HG03097 (cell line): ENCODE measurements around the gene C5AR2.
"Not testable (repeated sequence)": the region's sequence is repeated elsewhere in the genome, so short reads cannot be mapped to it uniquely, and the experiment has no call there.

ENCODE experiments used
- ATAC-seq: cut with Tn5 transposase; IDR thresholded peaks from one replicate; pipeline ENCODE4 v1.9.1; 2021; ENCODE audit not compliant: unreplicated experiment, low FRiP score

The C5AR2 gene

DNA sequence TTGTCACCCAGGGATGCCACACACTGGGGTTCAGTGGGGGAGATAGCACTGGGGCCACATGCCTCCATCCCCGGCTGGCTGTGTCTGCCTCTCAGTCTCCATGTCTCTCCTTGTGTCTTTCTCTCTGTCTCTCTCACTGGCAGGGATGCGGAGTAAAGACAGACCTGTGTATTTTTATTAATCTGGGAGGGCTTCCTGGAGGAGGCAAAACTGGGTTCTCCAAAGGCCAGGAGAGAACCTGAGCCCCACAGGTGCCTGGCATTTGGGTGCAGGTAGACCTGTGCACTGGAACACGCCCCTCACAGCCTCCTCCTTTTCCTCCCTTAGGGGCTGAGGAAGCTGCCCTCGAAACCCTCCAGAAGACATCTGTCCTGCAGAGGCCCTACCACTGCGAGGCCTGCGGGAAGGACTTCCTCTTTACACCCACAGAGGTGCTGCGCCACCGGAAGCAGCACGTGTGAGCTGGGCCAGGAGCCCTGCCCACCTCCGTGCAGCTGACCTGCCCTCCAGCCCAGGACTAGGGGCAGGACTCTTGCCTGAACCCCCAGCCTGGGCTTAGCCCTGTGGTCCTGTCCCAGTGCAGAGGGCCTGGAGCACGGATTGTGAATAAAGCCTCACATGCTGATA is 49.8 kb downstream of the C5AR2 start:
- ATAC-seq, result no peak

DNA sequence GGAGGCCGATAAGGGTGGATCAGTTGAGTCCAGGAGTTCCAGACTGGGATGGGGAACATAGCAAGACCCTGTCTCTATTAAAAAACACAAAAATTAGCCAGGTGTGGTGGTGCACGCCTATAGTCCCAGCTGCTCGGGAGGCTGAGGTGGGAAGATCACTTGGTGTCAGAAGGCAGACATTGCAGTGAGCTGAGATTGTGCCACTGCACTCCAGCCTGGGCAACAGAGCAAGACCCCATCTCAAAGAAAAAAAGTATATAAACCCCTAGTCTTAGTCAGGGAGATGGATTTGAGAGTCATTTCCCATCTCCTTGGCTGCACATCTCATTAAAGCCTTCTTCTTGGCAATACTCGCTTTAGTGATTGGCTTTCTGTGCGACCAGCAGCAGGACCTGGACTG is 51.9 kb downstream of the C5AR2 start:
- not testable (repeated sequence) for ATAC-seq

DNA sequence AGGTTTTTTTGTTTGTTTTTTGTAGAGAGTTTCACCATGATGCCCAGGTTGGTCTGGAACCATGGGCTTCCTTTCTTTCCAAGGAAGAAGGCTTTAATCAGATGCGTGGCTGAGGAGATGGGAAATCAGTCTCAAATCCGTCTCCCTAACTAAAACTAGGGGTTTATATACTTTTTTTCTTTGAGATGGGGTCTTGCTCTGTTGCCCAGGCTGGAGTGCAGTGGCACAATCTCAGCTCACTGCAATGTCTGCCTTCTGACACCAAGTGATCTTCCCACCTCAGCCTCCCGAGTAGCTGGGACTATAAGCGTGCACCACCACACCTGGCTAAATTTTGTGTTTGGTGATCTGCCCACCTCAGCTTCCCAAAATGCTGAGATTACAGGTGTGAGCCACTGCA is 52.6 kb downstream of the C5AR2 start:
- ATAC-seq, result not testable (repeated sequence)

DNA sequence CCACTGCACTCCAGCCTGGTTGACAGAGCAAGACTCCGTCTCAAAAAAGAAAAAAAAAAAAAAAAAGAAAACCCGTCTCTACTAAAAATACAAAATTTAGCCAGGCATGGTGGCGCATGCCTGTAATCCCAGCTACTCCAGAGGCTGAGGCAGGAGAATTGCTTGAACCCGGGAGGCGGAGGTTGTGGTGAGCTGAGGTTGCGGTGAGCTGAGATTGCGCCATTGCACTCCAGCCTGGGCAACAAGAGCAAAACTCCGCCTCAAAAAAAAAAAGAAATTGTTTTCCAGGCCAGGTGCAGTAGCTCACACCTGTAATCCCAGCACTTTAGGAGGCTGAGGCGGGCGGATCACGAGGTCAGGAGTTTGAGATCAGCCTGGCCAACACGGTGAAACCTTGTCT is 54.6 kb downstream of the C5AR2 start:
- not testable (repeated sequence) for ATAC-seq

DNA sequence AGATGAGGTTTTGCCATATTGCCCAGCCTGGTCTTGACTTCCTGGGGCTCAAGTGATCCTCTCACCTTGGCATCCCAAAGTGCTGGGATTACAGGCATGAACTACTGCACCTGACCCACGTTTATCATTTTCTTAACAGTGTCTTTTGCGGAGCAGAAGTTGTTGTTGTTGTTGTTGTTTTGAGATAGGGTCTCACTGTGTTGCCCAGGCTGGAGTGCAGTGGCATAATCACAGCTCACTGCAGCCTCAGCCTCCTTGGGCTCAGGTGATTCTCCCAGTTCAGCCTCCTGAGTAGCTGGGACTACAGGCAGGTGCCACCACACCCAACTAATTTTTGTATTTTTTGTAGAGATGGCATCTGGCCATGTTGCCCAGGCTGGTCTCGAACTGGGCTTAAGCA is 55.6 kb downstream of the C5AR2 start:
- ATAC-seq, result not testable (repeated sequence)

DNA sequence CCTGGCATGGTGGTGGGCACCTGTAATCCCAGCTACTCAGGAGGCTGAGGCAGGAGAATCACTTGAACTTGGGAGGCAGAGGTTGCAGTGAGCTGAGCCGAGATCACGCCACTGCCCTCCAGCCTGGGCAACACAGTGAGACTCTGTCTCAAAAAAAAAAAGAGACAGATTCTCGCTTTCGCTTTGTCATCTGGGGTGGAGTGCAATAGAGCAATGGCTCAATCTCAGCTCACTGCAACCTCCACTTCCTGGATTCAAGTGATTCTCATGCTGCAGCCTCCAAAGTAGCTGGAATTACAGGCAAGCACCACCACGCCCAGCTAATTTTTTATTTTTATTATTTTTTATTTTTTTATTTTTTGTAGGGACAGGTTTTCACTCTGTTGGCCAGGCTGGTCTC is 56.7 kb downstream of the C5AR2 start:
- ATAC-seq, result not testable (repeated sequence)

DNA sequence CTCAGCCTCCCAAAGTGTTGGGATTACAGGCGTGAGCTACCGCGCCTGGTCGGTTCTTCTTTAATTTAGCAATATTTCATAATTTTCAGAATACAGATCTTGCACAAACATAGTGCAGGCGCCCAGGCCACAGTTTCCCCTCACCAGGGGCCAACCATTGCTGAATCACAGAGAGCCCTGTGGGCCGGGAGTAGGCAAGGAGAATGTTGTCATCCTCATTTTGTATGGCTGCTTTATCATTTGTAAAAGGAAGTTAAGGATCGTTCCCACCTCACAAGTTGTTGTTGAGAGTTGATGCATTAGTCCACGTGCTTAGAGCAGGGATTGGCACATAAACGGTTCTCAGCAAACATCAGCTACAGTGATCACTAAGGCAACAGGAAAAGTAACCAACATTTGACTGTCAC is 57.2 kb downstream of the C5AR2 start:
- no peak for ATAC-seq

DNA sequence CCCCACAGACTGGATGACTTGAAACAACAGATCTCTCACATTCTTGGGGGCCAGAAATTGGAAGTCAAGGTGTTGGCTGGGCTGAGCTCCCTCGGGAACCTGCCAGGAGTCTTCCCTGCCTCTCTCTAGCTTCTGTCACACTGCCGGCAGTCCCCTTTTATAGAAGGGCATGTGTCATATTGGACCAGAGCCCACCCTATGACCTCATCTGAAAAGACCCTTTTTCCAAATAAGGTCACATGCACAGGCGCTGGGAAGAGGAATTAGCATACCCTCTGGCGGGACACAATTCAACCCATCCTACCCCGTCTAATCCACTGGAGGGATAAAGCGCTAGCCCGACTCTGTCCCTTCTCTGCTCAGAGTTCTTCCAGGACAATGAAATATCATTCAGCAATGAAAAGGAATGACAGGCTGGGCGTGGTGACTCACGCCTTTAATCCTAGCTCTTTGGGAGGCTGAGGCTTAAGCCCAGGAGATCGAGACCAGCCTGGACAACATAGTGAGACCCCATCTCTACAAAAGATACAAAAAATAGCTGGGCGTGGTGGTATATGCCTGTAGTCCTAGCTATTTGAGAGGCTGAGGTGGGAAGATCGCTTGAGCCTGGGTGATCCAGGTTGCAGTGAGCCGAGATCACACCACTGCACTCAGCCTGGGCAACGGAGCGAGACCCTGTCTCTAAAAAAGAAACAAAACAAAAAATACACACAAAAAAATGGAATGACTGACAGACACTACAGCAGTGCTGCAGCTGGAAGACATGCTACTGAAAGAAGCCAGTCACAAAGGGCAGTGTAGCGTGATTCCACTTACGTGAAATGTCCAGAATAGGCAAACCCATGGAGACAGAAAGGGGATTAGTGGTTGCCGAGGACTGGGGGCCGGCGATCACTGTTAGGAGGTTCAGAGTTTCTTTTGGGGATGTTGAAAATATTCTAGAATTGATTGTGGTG is 58.8 kb downstream of the C5AR2 start:
- ATAC-seq, result no peak

DNA sequence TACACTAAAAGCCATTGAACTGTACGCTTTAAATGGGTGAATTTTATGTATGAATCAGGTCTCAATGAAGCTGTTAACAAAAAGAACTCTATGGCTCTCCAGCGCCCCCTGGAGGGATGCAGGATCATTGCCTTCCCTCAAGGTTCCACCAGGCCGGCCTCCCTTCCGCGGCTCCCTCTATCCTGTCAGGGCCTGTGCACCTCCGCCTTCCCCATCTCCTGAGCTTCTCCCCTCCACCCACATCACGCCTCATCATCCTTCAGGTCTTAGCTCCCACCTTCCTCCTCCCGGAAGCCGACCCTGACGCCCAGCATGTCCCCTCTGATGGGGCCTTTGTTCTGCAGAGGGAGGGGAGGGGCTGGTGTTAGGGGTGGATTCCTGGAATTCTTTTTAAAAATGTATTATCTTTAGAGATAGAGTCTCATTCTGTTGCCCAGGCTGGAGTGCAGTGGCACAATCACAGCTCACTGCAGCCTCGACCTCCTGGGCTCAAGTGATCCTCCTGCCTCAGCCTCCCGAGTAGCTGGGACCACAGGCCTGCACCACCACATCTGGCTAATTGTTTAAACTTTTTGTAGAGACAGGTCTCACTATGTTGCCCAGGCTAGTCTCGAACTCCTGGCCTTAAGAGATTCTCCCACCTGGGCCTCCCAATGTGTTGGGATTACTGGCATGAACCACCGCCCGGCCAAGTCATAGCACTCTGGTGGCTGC is 59.7 kb downstream of the C5AR2 start:
- ATAC-seq, result no peak
